ENCODE data around the gene PIAS2.
"Not testable (repeated sequence)": the region's sequence is repeated elsewhere in the genome, so short reads cannot be mapped to it uniquely, and the experiment has no call there.

The PIAS2 gene

GRCh38 chr18:46831434-46831833 is 85.9 kb downstream of the PIAS2 start:
- DNase-seq (ENCODE audit: low read depth in 3 of 3), result no peak

- DNase-seq (ENCODE audit: low read depth in 3 of 3), result no peak
Measured at GRCh38 chr18:46830633-46831032, 86.7 kb downstream of the PIAS2 start.

GRCh38 chr18:46829947-46830346 is 87.4 kb downstream of the PIAS2 start:
- DNase-seq (ENCODE audit: low read depth in 3 of 3), result no peak

- no peak for DNase-seq (ENCODE audit: low read depth in 3 of 3)
Measured at GRCh38 chr18:46829531-46829930, 87.8 kb downstream of the PIAS2 start.

GRCh38 chr18:46821856-46822711 is 95.2 kb downstream of the PIAS2 start:
- DNase-seq (ENCODE audit: low read depth in 3 of 3), result no peak

GRCh38 chr18:46820863-46821262 is 96.4 kb downstream of the PIAS2 start:
- DNase-seq (ENCODE audit: low read depth in 3 of 3), result no peak

- no peak for DNase-seq (ENCODE audit: low read depth in 3 of 3)
Measured at GRCh38 chr18:46815661-46816060, 101.6 kb downstream of the PIAS2 start.

GRCh38 chr18:46814399-46814798 is 102.9 kb downstream of the PIAS2 start:
- DNase-seq (ENCODE audit: low read depth in 3 of 3), result no peak

GRCh38 chr18:46812311-46812710 is 105.0 kb downstream of the PIAS2 start:
- DNase-seq (ENCODE audit: low read depth in 3 of 3), result no peak

- DNase-seq (ENCODE audit: low read depth in 3 of 3), result no peak
Measured at GRCh38 chr18:46810481-46811000, 106.8 kb downstream of the PIAS2 start.

- no peak for DNase-seq (ENCODE audit: low read depth in 3 of 3)
Measured at GRCh38 chr18:46809145-46809544, 108.2 kb downstream of the PIAS2 start.

GRCh38 chr18:46795945-46796344 is 121.4 kb downstream of the PIAS2 start:
- DNase-seq (ENCODE audit: low read depth in 3 of 3), result not testable (repeated sequence)

GRCh38 chr18:46794607-46795006 is 122.7 kb downstream of the PIAS2 start:
- DNase-seq (ENCODE audit: low read depth in 3 of 3), result no peak

GRCh38 chr18:46793565-46793964 is 123.7 kb downstream of the PIAS2 start:
- DNase-seq (ENCODE audit: low read depth in 3 of 3), result no peak

- no peak for DNase-seq (ENCODE audit: low read depth in 3 of 3)
Measured at GRCh38 chr18:46789088-46789487, 128.2 kb downstream of the PIAS2 start.

- DNase-seq (ENCODE audit: low read depth in 3 of 3), result no peak
Measured at GRCh38 chr18:46787674-46788073, 129.6 kb downstream of the PIAS2 start.

- no peak for DNase-seq (ENCODE audit: low read depth in 3 of 3)
Measured at GRCh38 chr18:46772357-46772756, 144.9 kb downstream of the PIAS2 start.

GRCh38 chr18:46771141-46771540 is 146.2 kb downstream of the PIAS2 start:
- no peak for DNase-seq (ENCODE audit: low read depth in 3 of 3)

GRCh38 chr18:46770708-46771107 is 146.6 kb downstream of the PIAS2 start:
- no peak for DNase-seq (ENCODE audit: low read depth in 3 of 3)

GRCh38 chr18:46768166-46768921 is 149.0 kb downstream of the PIAS2 start:
- DNase-seq (ENCODE audit: low read depth in 3 of 3), result no peak

GRCh38 chr18:46767217-46767616 is 150.1 kb downstream of the PIAS2 start:
- DNase-seq (ENCODE audit: low read depth in 3 of 3), result no peak

- no peak for DNase-seq (ENCODE audit: low read depth in 3 of 3)
Measured at GRCh38 chr18:46764586-46764985, 152.7 kb downstream of the PIAS2 start.
